Measurements from ENCODE around the gene CLASP1.

DNA sequence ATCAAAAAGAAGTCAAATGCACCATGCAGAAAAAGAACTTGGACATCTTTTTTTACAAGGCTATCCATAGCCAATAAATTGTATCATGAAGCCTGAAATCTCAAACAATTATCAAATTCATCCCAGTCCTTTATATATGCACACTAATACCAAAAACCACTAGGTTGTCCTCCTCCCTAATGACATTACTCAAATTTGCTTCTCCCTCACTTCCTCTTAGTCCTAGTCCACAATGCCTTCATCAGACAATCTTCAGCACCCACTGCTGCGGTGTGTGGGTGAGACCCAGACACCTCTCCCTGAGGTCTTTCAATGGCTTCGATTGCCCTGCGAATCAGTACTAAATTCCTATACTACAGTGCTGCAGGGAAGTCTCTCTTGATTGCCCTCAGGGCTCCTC, 58.1 kb downstream of the CLASP1 start:
- TF ChIP-seq, protein P1, sequence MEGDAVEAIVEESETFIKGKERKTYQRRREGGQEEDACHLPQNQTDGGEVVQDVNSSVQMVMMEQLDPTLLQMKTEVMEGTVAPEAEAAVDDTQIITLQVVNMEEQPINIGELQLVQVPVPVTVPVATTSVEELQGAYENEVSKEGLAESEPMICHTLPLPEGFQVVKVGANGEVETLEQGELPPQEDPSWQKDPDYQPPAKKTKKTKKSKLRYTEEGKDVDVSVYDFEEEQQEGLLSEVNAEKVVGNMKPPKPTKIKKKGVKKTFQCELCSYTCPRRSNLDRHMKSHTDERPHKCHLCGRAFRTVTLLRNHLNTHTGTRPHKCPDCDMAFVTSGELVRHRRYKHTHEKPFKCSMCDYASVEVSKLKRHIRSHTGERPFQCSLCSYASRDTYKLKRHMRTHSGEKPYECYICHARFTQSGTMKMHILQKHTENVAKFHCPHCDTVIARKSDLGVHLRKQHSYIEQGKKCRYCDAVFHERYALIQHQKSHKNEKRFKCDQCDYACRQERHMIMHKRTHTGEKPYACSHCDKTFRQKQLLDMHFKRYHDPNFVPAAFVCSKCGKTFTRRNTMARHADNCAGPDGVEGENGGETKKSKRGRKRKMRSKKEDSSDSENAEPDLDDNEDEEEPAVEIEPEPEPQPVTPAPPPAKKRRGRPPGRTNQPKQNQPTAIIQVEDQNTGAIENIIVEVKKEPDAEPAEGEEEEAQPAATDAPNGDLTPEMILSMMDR (IDR thresholded peaks at IDR 0.05), result no peak
- TF ChIP-seq POLR2A (IDR thresholded peaks at IDR 0.05), result no peak
